T-helper 17 cell (primary cell): ENCODE measurements around the gene EVX2. TPM values are rescaled to one million over a fixed set of nuclear protein-coding genes. Genes with fewer than 3 reads are reported as not detected.
A peak's percentile ranks its signal among the peaks of the same experiment; 100 is the strongest.

Experiments used
- ATAC-seq: fragments of 150-1000 bp; cut with Tn5 transposase; 2 replicates; pipeline ENCODE4 v1.10.0; 2021; ENCODE audit warnings: mild to moderate bottlenecking, moderate library complexity
- DNase-seq, 3 donors: peaks; one replicate each; pipeline versions ENCODE4 v3.0.0 to v3.0.0-alpha.2; 2020 to 2021
- H3K9me3 ChIP-seq: one replicate; pipeline ENCODE4 v1.7.0; 2013; ENCODE audit warnings: low read length, mild to moderate bottlenecking; ENCODE audit not compliant: control insufficient read depth, poor library complexity, severe bottlenecking
- H3K27ac Mint-ChIP-seq: one replicate; pipeline ENCODE4 v1.8.0; 2022; ENCODE audit warnings: mild to moderate bottlenecking, moderate library complexity, mixed read lengths
- H3K27me3 Mint-ChIP-seq: one replicate; pipeline ENCODE4 v1.8.0; 2022; ENCODE audit warnings: mixed read lengths
- H3K36me3 Mint-ChIP-seq: one replicate; pipeline ENCODE4 v1.8.0; 2022; ENCODE audit warnings: low read depth, mixed read lengths
- H3K4me1 Mint-ChIP-seq: one replicate; pipeline ENCODE4 v1.8.0; 2022; ENCODE audit warnings: mild to moderate bottlenecking, mixed read lengths
- H3K4me3 Mint-ChIP-seq: one replicate; pipeline ENCODE4 v1.8.0; 2022; ENCODE audit warnings: mild to moderate bottlenecking, moderate library complexity, mixed read lengths
- total RNA-seq, 4 donors: library from RNA in 2 of 4; stranded (reverse) in 2 of 4; gene quantifications; one replicate each; pipeline ENCODE4 v1.2.3 and lab custom pipeline; 2022 to 2026

Gene EVX2
- total RNA-seq, 2 donors from 2014 or later: not detected

- ATAC-seq: no peak
- DNase-seq: no peak
- peaks cover 8% of the 10 kb centered on the region for H3K9me3 ChIP-seq
- Mint-ChIP-seq H3K27ac (peak within 1 kb of the TSS; percentile 53), H3K4me3 (no peak within 1 kb of the TSS), H3K4me1 (peaks cover 15% of the 10 kb centered on the region), H3K27me3 (peaks cover 93% of the 10 kb centered on the region), H3K36me3 (peaks cover 2% of the 10 kb centered on the region)
These were observed 16.2 kb upstream of the EVX2 start, which contains the start of gene HOXD12 for GRCh38 chr2:176099728-176100546. TSS of gene HOXD12 (plus strand) at chr2:176099795. CDS start at chr2:176099802, 7 bp downstream.

GRCh38 chr2:176099159-176099727 lies 15.5 kb upstream of the EVX2 start:
- DNase-seq: no peak
- Mint-ChIP-seq H3K36me3 (peaks cover 2% of the 10 kb centered on the region), H3K4me3 (no peak overlapping the region), H3K4me1 (peaks cover 13% of the 10 kb centered on the region), H3K27me3 (peaks cover 93% of the 10 kb centered on the region), H3K27ac (peak overlapping the region; percentile 53)
- ATAC-seq: no peak
- peaks cover 7% of the 10 kb centered on the region for H3K9me3 ChIP-seq

- H3K27me3 Mint-ChIP-seq: peaks cover 93% of the 10 kb centered on the region
- DNase-seq (no peak), ATAC-seq (no peak)
- H3K4me3 Mint-ChIP-seq: peak overlapping the region; percentile 83
- peaks cover 2% of the 10 kb centered on the region for H3K36me3 Mint-ChIP-seq
- H3K9me3 ChIP-seq: peaks cover 3% of the 10 kb centered on the region
- H3K4me1 Mint-ChIP-seq: peaks cover 16% of the 10 kb centered on the region
- H3K27ac Mint-ChIP-seq: peak overlapping the region; percentile 53
These were observed 14.8 kb upstream of the EVX2 start for GRCh38 chr2:176098366-176099158.

GRCh38 chr2:176097820-176098365 lies 14.1 kb upstream of the EVX2 start:
- H3K36me3 Mint-ChIP-seq: peaks cover 2% of the 10 kb centered on the region
- no peak for ATAC-seq
- peak overlapping the region; percentile 83 for H3K4me3 Mint-ChIP-seq
- peaks cover 7% of the 10 kb centered on the region for H3K9me3 ChIP-seq
- H3K27ac Mint-ChIP-seq: no peak overlapping the region
- no peak for DNase-seq
- peaks cover 16% of the 10 kb centered on the region for H3K4me1 Mint-ChIP-seq
- peaks cover 94% of the 10 kb centered on the region for H3K27me3 Mint-ChIP-seq

GRCh38 chr2:176096986-176097819 lies 13.4 kb upstream of the EVX2 start:
- Mint-ChIP-seq H3K27ac (peak overlapping the region; percentile 49), H3K36me3 (peaks cover 2% of the 10 kb centered on the region), H3K4me3 (peak overlapping the region; percentile 83), H3K4me1 (peaks cover 16% of the 10 kb centered on the region), H3K27me3 (peaks cover 87% of the 10 kb centered on the region)
- H3K9me3 ChIP-seq: peaks cover 7% of the 10 kb centered on the region
- peak; percentile 80 for ATAC-seq
- peak in 2 of 3 donors; percentile 32 to 42 for DNase-seq

- ATAC-seq: no peak
- peaks cover 87% of the 10 kb centered on the region for H3K27me3 Mint-ChIP-seq
- peak overlapping the region; percentile 83 for H3K4me3 Mint-ChIP-seq
- peak overlapping the region; percentile 49 for H3K27ac Mint-ChIP-seq
- H3K4me1 Mint-ChIP-seq: peaks cover 19% of the 10 kb centered on the region
- DNase-seq: no peak
- peaks cover 5% of the 10 kb centered on the region for H3K36me3 Mint-ChIP-seq
- peaks cover 7% of the 10 kb centered on the region for H3K9me3 ChIP-seq
These were observed 12.7 kb upstream of the EVX2 start for GRCh38 chr2:176096243-176096985.

- Mint-ChIP-seq H3K27ac (no peak overlapping the region), H3K4me1 (peaks cover 19% of the 10 kb centered on the region), H3K36me3 (peaks cover 5% of the 10 kb centered on the region), H3K27me3 (peaks cover 85% of the 10 kb centered on the region), H3K4me3 (no peak overlapping the region)
- DNase-seq: no peak
- no peak for ATAC-seq
- H3K9me3 ChIP-seq: peaks cover 7% of the 10 kb centered on the region
These were observed 11.7 kb upstream of the EVX2 start for GRCh38 chr2:176095421-176095820.

GRCh38 chr2:176094349-176094748 lies 10.6 kb upstream of the EVX2 start:
- peaks cover 7% of the 10 kb centered on the region for H3K9me3 ChIP-seq
- H3K4me3 Mint-ChIP-seq: peak overlapping the region; percentile 19
- H3K27ac Mint-ChIP-seq: peak overlapping the region; percentile 49
- peaks cover 5% of the 10 kb centered on the region for H3K36me3 Mint-ChIP-seq
- H3K27me3 Mint-ChIP-seq: peaks cover 85% of the 10 kb centered on the region
- peaks cover 19% of the 10 kb centered on the region for H3K4me1 Mint-ChIP-seq
- DNase-seq (no peak), ATAC-seq (no peak)

- H3K27ac Mint-ChIP-seq: peak overlapping the region; percentile 49
- DNase-seq: no peak
- peak overlapping the region; percentile 8 for H3K4me3 Mint-ChIP-seq
- peaks cover 7% of the 10 kb centered on the region for H3K9me3 ChIP-seq
- H3K36me3 Mint-ChIP-seq: peaks cover 5% of the 10 kb centered on the region
- no peak for ATAC-seq
- H3K27me3 Mint-ChIP-seq: peaks cover 85% of the 10 kb centered on the region
- H3K4me1 Mint-ChIP-seq: peaks cover 19% of the 10 kb centered on the region
These were observed 10.1 kb upstream of the EVX2 start for GRCh38 chr2:176093898-176094249.

GRCh38 chr2:176093145-176093897 lies 9.6 kb upstream of the EVX2 start:
- no peak for ATAC-seq
- H3K36me3 Mint-ChIP-seq: peaks cover 5% of the 10 kb centered on the region
- peaks cover 20% of the 10 kb centered on the region for H3K4me1 Mint-ChIP-seq
- H3K4me3 Mint-ChIP-seq: peak overlapping the region; percentile 71
- peaks cover 85% of the 10 kb centered on the region for H3K27me3 Mint-ChIP-seq
- DNase-seq: no peak
- H3K27ac Mint-ChIP-seq: peak overlapping the region; percentile 49
- peaks cover 7% of the 10 kb centered on the region for H3K9me3 ChIP-seq

GRCh38 chr2:176092270-176093144 lies 8.7 kb upstream of the EVX2 start, which contains the start of gene HOXD13:
TSS of gene HOXD13 (plus strand) at chr2:176092721. CDS start at chr2:176092891, 170 bp downstream.
- peaks cover 3% of the 10 kb centered on the region for H3K36me3 Mint-ChIP-seq
- H3K4me3 Mint-ChIP-seq: peak within 1 kb of the TSS; percentile 71
- H3K4me1 Mint-ChIP-seq: peaks cover 18% of the 10 kb centered on the region
- H3K27ac Mint-ChIP-seq: peak within 1 kb of the TSS; percentile 66
- DNase-seq (no peak), ATAC-seq (no peak)
- H3K27me3 Mint-ChIP-seq: peaks cover 85% of the 10 kb centered on the region
- H3K9me3 ChIP-seq: peaks cover 7% of the 10 kb centered on the region
